Right renal pelvis (tissue), 4 donors: ENCODE measurements around the gene PRKAB1. TPM values are rescaled to one million over a fixed set of nuclear protein-coding genes. Genes with fewer than 3 reads are reported as not detected.
"Not testable (repeated sequence)": the region's sequence is repeated elsewhere in the genome, so short reads cannot be mapped to it uniquely, and the experiment has no call there.

Experiments
- DNase-seq, 4 donors: peaks; one replicate each; pipeline ENCODE4 v3.0.0-alpha.2; 2013; ENCODE audit warnings: low read depth in 4 of 4, low spot score in 3 of 4, missing footprints in 1 of 4
- polyA plus RNA-seq, 4 donors: library from polyadenylated mRNA; unstranded; fragments of 120-200 nt; gene quantifications; one replicate each; pipeline ENCODE4 v1.2.1, GENCODE V29; 2013; ENCODE audit not compliant: insufficient read length in 4 of 4

The PRKAB1 gene
- polyA plus RNA-seq: 10 to 100 TPM; 71.7 to 92.2 (median 79.6) TPM

- peak; percentile 89 to 92 (median 90) for DNase-seq
Measured at GRCh38 chr12:119667577-119668323, at the start of gene PRKAB1. PRKAB1 (plus strand) TSS chr12:119668133; CDS start chr12:119668245, 112 bp downstream.

DNA sequence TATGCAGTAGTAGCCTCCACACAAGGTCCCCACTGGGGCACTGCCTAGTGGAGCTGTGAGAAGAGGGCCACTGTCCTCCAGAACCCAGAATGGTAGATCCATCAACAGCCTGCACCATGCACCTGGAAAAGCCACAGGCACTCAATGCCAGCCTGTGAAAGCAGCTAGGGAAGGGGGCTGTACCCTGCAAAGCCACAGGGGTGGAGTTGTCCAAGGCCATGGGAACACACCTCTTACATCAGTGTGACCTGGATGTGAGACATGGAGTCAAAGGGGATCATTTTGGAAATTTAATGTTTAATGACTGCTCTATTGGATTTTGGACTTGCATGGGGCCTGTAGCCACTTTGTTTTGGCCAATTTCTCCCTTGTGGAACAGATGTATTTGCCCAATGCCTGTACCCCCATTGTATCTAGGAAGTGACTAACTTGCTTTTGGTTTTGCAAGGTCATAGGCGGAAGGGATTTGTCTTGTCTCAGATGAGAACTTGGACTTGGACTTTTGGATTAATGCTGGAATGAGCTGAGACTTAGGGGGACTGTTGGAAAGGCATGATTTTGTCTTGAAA is 49.5 kb upstream of the PRKAB1 start:
- not testable (repeated sequence) for DNase-seq

DNA sequence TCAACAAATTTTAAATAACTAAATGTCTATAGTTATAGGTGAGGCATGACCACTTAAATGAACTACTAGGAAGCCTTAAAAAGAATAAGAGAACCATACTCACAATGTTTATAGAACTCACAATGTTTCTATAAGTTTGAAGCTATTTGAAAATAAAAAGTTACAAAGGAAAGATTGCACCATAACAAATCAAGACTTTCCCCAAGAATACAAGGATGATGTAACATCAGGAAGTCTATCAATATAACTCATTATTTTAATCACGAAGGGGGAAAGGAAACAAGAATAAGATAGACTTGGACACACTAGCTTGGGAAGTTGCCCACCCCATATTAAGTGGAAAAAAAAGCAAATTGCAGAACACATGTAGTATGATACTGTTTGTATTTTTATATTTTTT is 47.4 kb upstream of the PRKAB1 start:
- DNase-seq: no peak

- DNase-seq: no peak
Measured at GRCh38 chr12:119621878-119622277, 46.1 kb upstream of the PRKAB1 start.

- no peak for DNase-seq
Measured at GRCh38 chr12:119624966-119625365, 43.0 kb upstream of the PRKAB1 start.

- DNase-seq: no peak
Measured at GRCh38 chr12:119627019-119627643, 40.8 kb upstream of the PRKAB1 start.

- DNase-seq: no peak
Measured at GRCh38 chr12:119627686-119628085, 40.2 kb upstream of the PRKAB1 start.

DNA sequence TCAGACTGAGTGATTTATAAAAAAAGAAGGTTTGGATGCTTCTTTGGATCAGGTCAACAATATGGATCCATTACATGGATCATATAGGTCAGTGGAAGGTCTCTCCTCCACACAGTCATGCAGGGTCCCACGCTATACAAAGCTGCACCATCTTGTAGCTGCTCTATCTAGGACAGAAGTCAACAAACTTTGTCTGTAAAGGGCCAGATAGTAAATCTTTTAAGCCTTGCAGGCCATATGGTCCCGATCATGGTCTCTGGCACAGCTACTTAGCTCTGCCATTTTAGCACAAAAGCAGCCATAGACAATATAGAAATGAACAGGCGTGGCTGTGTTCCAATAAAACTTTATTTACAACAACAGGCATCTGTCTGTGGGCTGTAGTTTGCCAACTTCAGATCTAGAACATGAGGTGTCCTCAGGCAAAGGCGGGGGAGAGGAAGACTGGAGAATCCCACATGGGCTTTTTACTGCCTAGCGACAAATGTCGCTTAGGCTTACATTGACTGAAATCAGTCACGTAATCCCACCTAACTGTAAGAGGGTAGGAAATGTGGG is 37.6 kb upstream of the PRKAB1 start:
- DNase-seq: no peak

DNA sequence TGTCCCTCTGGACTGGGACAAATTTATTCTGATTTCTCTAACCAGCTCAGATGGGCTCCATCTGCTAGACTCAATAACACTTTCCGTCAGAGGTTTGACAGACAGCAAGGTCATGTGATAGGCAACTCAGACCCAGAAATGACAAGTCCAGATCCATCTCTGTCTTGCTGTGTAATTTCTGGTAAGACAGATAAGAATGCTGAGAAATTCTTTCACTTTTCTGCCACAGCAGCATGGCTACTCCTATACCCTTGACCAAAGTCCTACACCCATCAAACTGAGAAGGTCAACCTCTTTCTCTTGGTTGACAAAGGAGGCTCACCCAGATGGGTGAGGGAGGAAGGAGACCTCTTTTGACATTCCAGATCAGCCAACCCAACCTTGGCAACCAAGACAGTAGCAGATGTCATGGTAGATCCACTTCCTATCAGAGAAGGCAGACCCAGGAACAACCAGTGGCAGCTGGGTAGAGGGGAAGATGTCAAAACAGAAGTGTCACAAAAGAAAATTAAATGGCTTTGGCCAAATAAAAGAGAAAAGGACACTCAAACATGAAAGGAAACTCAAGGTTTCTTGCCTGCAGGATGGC is 36.9 kb upstream of the PRKAB1 start:
- DNase-seq: no peak

GRCh38 chr12:119631930-119632678 is 35.8 kb upstream of the PRKAB1 start:
- DNase-seq: no peak

GRCh38 chr12:119634743-119635142 is 33.2 kb upstream of the PRKAB1 start:
- DNase-seq: peak; percentile 42 to 74 (median 58)

- DNase-seq: no peak
Measured at GRCh38 chr12:119642986-119643385, 24.9 kb upstream of the PRKAB1 start.

GRCh38 chr12:119644930-119645329 is 23.0 kb upstream of the PRKAB1 start:
- DNase-seq: no peak

DNA sequence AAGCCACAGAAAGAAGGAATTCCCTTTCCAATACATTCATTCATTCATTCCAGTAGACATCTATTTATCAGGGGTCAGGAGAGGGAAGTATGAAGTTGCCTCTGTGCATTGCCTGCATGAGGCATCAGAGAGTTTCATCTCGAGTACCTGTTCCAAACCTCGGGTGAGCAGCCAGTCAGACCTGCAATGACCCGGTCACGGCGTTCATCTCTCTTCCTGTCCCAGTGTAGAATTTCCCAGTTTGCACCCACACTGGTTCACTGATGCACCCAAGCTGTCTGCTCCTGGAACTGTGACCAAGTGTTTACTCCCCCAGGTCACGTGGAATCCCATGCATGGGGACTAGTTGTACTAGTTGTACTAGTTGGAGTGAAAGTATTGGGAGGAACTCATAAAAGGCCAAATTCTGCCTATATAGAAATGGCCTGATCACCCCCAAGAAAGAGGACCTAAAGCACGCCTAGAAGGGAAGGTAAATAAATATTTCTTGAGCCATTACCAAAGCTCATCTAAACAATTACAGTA is 22.3 kb upstream of the PRKAB1 start:
- no peak for DNase-seq

- DNase-seq: no peak
Measured at GRCh38 chr12:119649202-119649808, 18.6 kb upstream of the PRKAB1 start.

GRCh38 chr12:119652665-119653064 is 15.3 kb upstream of the PRKAB1 start:
- no peak for DNase-seq

- DNase-seq: not testable (repeated sequence)
Measured at GRCh38 chr12:119657001-119657400, 10.9 kb upstream of the PRKAB1 start.

- DNase-seq: not testable (repeated sequence)
Measured at GRCh38 chr12:119658166-119658565, 9.8 kb upstream of the PRKAB1 start.

GRCh38 chr12:119659289-119659897 is 8.5 kb upstream of the PRKAB1 start:
- no peak for DNase-seq
